ENCODE results near the gene CXCL9. TPM values are rescaled to one million over a fixed set of nuclear protein-coding genes. Genes with fewer than 3 reads are reported as not detected.
A peak's percentile ranks its signal among the peaks of the same experiment; 100 is the strongest.

The CXCL9 gene
- total RNA-seq, 2 experiments from 2014 or later, result 0.10 to 0.14 TPM

DNA sequence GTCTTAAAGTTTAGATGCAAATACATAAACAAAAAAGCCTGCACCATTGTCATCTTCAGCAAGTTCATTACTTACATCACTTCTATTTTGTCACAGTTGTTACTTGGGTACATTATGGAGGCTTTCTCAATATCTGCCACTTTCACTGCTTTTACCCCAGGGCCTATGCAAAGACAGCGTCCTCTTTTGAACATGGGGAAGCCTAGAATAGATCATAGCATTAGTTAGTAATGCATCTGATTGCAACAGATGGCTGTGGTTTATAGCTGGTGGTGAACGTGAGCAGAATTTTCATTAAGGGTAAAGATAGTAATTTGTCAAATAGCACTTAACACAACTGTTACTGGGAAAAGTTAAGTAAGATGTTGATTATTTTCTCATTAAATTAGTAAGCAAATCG is 27.8 kb upstream of the CXCL9 start:
- intact Hi-C loops (cut with micrococcal nuclease), result no loop called here
- no peak overlapping the region for H3K27ac Mint-ChIP-seq
- no peaks in the 10 kb centered on the region for H3K4me1 Mint-ChIP-seq (ENCODE audit: low read depth)
- DNase-seq, result no peak
- no peaks in the 10 kb centered on the region for H3K27me3 Mint-ChIP-seq
- H3K9me3 Mint-ChIP-seq, result no peaks in the 10 kb centered on the region
- POLR2A ChIA-PET, result no interaction called here
- no peak overlapping the region for H3K4me3 Mint-ChIP-seq
- H3K36me3 Mint-ChIP-seq, result no peaks in the 10 kb centered on the region
- CTCF ChIA-PET, result interaction anchor here (1.2 kb wide), 1 partner anchor 39 kb away, joined by 3 read pairs; no protein-coding TSS in a partner anchor

DNA sequence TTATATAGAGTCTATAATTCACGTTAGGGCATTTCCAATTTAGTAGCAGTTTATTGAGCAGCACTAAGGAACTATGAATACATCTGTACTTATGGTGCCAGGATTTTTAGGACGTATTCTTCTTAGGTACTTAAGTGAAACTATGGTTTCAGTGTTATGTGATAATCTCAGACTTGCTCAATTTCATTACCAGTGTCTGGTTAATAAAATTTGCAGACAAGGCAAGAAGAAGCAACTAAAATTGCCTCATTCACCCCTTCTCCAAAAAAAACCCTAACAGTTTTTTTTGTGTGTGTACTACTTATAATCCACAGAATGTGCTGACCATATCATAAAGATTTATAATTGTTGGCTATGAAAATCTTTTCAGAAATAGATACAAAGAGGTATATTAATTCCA is 22.0 kb upstream of the CXCL9 start:
- intact Hi-C loops (cut with micrococcal nuclease), result no loop called here
- Mint-ChIP-seq H3K9me3 (no peaks in the 10 kb centered on the region), H3K4me1 (ENCODE audit: low read depth) (peaks cover 23% of the 10 kb centered on the region), H3K4me3 (no peak overlapping the region), H3K36me3 (no peaks in the 10 kb centered on the region), H3K27me3 (no peaks in the 10 kb centered on the region), H3K27ac (no peak overlapping the region)
- ChIA-PET CTCF (no interaction called here), POLR2A (no interaction called here)
- DNase-seq, result no peak

DNA sequence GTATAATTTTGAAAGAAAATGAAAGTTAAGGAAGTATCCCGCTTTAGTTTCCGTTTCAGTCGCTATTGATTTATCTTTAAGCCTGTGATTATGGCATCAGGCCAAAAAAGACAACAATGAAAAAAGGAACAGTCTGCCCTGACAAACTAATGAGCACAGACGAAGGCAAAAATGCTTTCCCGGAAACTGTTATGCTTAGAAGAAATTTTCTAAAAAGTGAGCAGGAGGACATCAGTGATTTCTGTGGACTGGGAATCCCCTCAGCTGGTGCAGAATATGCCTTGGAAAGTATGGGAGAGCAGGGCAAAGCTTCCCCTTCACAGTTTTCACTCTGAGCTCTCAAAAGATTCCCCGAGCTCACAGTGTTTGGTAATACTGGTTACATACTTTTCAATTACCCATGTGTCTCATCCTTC is 21.0 kb upstream of the CXCL9 start:
- intact Hi-C loops (cut with micrococcal nuclease), result no loop called here
- Mint-ChIP-seq H3K36me3 (no peaks in the 10 kb centered on the region), H3K27me3 (no peaks in the 10 kb centered on the region), H3K4me1 (ENCODE audit: low read depth) (peaks cover 32% of the 10 kb centered on the region), H3K4me3 (peak overlapping the region; percentile 1), H3K9me3 (no peaks in the 10 kb centered on the region), H3K27ac (no peak overlapping the region)
- ChIA-PET POLR2A (interaction anchor here (1.6 kb wide), 1 partner anchor 30 kb away, joined by 4 read pairs; no protein-coding TSS in a partner anchor), CTCF (no interaction called here)
- no peak for DNase-seq

DNA sequence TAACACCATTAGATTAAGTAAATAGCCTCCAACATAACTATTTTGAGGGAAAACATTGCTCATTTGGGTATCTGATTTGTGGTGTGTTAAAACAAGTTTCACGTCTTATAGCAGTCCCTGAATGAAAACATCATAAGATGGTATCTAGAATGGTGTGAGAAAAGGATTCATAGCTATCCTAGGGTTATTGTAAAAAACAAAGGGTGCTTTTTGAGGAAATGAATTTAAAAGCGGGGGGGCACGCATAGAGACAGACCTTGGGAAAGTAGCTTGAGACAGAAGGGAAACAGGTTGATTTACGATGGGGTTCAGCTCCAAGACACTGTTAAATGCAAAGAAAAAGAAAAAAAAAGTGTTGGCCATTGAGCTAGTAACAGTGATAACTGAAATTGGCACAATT is 16.8 kb upstream of the CXCL9 start:
- Mint-ChIP-seq H3K27me3 (no peaks in the 10 kb centered on the region), H3K4me3 (no peak overlapping the region), H3K27ac (no peak overlapping the region), H3K36me3 (no peaks in the 10 kb centered on the region), H3K4me1 (ENCODE audit: low read depth) (peaks cover 42% of the 10 kb centered on the region), H3K9me3 (no peaks in the 10 kb centered on the region)
- ChIA-PET POLR2A (interaction anchor here (0.8 to 1.5 kb wide), 3 partner anchors 15 to 35 kb away, joined by 3 to 11 read pairs (median 3); no protein-coding TSS in a partner anchor), CTCF (interaction anchor here (0.7 to 1.3 kb wide), 4 partner anchors 10 to 35 kb away, joined by 3 to 8 read pairs (median 4); no protein-coding TSS in a partner anchor)
- DNase-seq, result no peak
- intact Hi-C loops (cut with micrococcal nuclease), result loop anchor here (1.0 kb wide), 1 partner anchor 34 kb away; no protein-coding TSS in a partner anchor

DNA sequence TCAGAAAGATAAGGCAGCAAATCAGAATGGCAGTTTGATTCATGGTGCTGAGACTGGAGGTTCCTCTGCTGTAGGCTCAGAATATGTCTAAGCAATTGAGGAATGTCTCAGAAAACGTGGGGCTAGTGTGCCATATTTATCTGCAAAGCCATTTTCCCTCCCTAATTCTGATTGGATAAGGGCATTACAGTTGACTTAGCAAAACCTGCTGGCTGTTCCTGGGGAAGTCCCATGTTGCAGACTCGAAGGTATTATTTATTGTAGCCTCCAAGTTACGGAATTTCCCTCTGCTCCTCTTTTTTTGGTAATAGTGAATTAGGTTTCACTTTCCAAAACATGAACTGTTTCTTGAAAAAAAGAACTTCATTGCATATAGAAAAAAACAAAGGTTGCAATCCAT is 16.1 kb upstream of the CXCL9 start, which contains the start of gene CXCL10:
Gene CXCL10 (minus strand): TSS at position 109 of the 400 bp plus-strand sequence. CDS start 66 bp downstream, at position 43.
- Mint-ChIP-seq H3K4me1 (ENCODE audit: low read depth) (peaks cover 38% of the 10 kb centered on the region), H3K27me3 (no peaks in the 10 kb centered on the region), H3K36me3 (no peaks in the 10 kb centered on the region), H3K4me3 (no peak within 1 kb of the TSS), H3K27ac (no peak within 1 kb of the TSS), H3K9me3 (no peaks in the 10 kb centered on the region)
- no peak for DNase-seq
- CTCF ChIA-PET, result interaction anchor here (0.9 to 1.2 kb wide), 2 partner anchors 31 to 35 kb away, joined by 3 to 4 read pairs; no protein-coding TSS in a partner anchor
- intact Hi-C loops (cut with micrococcal nuclease), result no loop called here
- POLR2A ChIA-PET, result no interaction called here

DNA sequence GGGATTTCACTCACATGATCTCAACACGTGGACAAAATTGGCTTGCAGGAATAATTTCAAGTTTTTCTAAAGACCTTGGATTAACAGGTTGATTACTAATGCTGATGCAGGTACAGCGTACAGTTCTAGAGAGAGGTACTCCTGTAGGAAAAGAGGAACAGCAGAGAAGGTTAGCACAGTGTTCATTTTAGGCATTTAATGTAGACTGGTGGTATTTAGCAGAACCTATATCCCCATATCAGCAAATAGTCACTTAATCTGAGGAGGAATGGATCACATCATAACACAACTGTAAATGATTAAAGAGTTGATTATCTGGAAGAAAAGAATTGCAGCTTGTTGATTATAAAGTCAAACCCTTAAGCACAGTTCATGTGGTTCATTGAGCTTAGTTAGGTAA is 15.4 kb upstream of the CXCL9 start:
- intact Hi-C loops (cut with micrococcal nuclease), result no loop called here
- no peaks in the 10 kb centered on the region for H3K36me3 Mint-ChIP-seq
- ChIA-PET POLR2A (no interaction called here), CTCF (interaction anchor here (0.9 kb wide), 1 partner anchor 36 kb away, joined by 3 read pairs; no protein-coding TSS in a partner anchor)
- no peak overlapping the region for H3K27ac Mint-ChIP-seq
- no peaks in the 10 kb centered on the region for H3K9me3 Mint-ChIP-seq
- DNase-seq, result no peak
- H3K27me3 Mint-ChIP-seq, result no peaks in the 10 kb centered on the region
- H3K4me3 Mint-ChIP-seq, result no peak overlapping the region
- H3K4me1 Mint-ChIP-seq (ENCODE audit: low read depth), result peaks cover 32% of the 10 kb centered on the region

DNA sequence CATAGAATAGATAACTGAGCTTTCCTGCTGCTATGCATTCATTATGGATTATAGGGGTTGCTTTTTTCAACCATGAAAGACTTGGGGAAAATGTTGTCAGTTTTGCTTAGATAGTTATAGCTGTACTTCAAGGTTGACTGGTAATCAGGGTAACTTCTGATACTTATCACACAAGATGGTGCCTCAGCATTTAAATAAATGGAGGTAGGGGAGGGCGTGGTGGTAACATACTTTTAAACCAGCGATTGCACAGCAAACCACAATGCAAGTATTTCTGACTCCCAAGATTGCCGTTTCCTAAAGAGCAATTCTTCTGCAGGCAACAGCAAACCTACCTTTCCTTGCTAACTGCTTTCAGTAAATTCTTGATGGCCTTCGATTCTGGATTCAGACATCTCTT is 14.7 kb upstream of the CXCL9 start:
- CTCF ChIA-PET, result no interaction called here
- intact Hi-C loops (cut with micrococcal nuclease), result no loop called here

DNA sequence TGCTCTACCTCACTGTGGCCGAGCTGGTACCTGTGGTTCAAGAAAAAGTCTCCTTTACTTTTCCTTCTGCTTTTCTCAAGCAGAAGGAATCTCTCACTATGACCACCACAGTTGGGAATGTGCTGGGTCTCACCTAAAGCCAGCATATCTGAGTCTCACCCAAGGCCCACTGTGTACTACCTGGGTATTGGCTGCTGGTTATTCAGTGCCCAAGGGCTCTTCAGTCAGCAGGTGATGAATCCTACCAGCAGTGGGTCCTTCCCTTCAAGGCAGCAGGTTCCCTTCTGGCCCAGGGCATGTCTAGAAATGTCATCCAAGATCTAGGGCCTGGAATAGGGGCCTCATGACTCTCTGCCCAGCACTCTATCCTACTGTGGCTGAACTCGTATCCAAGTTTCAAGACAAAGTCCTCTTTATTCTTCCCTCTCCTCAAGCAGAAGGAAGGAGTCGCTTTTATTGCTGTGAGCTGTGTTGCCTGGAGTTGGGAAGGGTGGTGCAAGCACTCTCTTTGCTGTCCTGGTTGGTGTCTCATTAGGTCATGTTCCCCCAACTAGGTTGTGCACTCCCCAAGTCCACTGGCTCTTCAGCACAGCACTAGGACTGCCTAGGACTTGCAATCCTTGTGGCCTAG is 9.9 kb upstream of the CXCL9 start:
- POLR2A ChIA-PET, result no interaction called here
- no peak for DNase-seq
- H3K27ac Mint-ChIP-seq, result no peak overlapping the region
- H3K27me3 Mint-ChIP-seq, result no peaks in the 10 kb centered on the region
- no peak overlapping the region for H3K4me3 Mint-ChIP-seq
- peaks cover 11% of the 10 kb centered on the region for H3K4me1 Mint-ChIP-seq (ENCODE audit: low read depth)
- CTCF ChIA-PET, result no interaction called here
- no peaks in the 10 kb centered on the region for H3K36me3 Mint-ChIP-seq
- H3K9me3 Mint-ChIP-seq, result no peaks in the 10 kb centered on the region
- intact Hi-C loops (cut with micrococcal nuclease), result no loop called here

More for the DNA sequence above, 14.7 kb upstream of the CXCL9 start:
- POLR2A ChIA-PET, result no interaction called here
- Mint-ChIP-seq H3K36me3 (no peaks in the 10 kb centered on the region), H3K4me3 (no peak overlapping the region), H3K27ac (no peak overlapping the region), H3K27me3 (no peaks in the 10 kb centered on the region), H3K4me1 (ENCODE audit: low read depth) (peaks cover 27% of the 10 kb centered on the region), H3K9me3 (no peaks in the 10 kb centered on the region)
- DNase-seq, result no peak

DNA sequence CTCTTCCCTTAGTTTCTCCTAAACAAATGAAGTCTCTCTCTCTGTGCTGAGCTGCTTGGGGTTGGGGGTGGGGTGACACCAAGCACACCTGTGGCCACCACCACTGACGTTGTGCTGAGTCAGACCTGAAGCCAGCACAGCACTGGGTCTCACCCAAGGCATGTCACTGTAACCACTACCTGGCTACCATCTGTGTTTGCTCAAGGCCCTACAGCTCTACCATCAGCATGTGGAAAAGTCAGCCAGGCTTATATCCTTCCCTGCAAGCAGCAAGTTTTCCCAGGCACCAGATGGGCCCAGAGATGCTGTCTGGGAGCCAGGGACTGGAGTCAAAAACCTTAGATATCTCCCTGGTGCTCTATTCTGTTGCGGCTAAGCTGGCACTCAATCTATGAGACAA is 9.1 kb upstream of the CXCL9 start:
- no peak overlapping the region for H3K4me3 Mint-ChIP-seq
- POLR2A ChIA-PET, result no interaction called here
- H3K27me3 Mint-ChIP-seq, result no peaks in the 10 kb centered on the region
- H3K36me3 Mint-ChIP-seq, result no peaks in the 10 kb centered on the region
- DNase-seq, result peak; percentile 67
- no peak overlapping the region for H3K27ac Mint-ChIP-seq
- no peaks in the 10 kb centered on the region for H3K9me3 Mint-ChIP-seq
- intact Hi-C loops (cut with micrococcal nuclease), result no loop called here
- CTCF ChIA-PET, result interaction anchor here (0.8 kb wide), 1 partner anchor 20 kb away, joined by 3 read pairs; no protein-coding TSS in a partner anchor
- H3K4me1 Mint-ChIP-seq (ENCODE audit: low read depth), result peaks cover 13% of the 10 kb centered on the region

DNA sequence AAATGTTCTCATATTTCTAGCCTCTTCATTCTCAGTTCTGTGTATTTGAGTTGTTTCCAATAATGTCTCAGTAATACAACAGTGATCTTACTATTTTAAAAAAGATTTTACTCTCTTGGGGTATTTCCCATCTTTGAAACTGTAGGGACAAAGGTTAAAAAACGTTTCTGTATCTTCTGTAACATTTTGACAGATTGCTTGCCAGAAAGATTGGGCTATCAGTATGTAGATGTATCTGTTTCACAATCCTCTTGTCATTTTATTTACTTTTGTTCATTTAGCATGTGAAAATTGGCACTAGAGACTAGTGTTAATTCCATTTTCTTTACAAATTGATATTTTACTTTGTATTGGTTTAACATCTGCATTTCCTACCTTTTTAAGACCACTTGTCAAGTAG is 6.2 kb upstream of the CXCL9 start:
- peaks cover 13% of the 10 kb centered on the region for H3K4me1 Mint-ChIP-seq (ENCODE audit: low read depth)
- ChIA-PET POLR2A (no interaction called here), CTCF (no interaction called here)
- no peaks in the 10 kb centered on the region for H3K27me3 Mint-ChIP-seq
- H3K9me3 Mint-ChIP-seq, result no peaks in the 10 kb centered on the region
- DNase-seq, result no peak
- intact Hi-C loops (cut with micrococcal nuclease), result no loop called here
- no peak overlapping the region for H3K4me3 Mint-ChIP-seq
- H3K27ac Mint-ChIP-seq, result no peak overlapping the region
- H3K36me3 Mint-ChIP-seq, result no peaks in the 10 kb centered on the region

DNA sequence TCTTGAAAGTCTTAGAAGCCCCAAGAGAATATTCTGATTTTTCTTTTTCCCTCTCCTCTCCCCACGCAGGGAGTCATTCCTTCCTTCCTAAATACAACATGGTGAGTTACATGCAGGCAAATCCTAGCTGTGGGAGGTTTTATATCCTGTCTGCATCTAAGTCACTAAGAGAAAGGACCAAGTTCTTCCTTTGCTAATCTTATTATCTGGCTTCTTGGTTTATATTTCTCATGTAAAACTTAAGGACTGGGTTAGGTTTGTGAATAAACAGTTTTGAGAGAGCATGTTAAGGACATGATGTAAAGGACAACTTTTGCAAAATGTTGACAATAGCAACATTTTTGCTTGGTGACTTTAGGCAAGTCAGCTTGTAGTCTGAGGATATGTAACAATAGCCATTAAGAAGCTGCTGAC is 5.1 kb upstream of the CXCL9 start:
- ChIA-PET POLR2A (no interaction called here), CTCF (no interaction called here)
- no peaks in the 10 kb centered on the region for H3K9me3 Mint-ChIP-seq
- no peaks in the 10 kb centered on the region for H3K36me3 Mint-ChIP-seq
- no peak overlapping the region for H3K4me3 Mint-ChIP-seq
- intact Hi-C loops (cut with micrococcal nuclease), result no loop called here
- no peaks in the 10 kb centered on the region for H3K27me3 Mint-ChIP-seq
- H3K4me1 Mint-ChIP-seq (ENCODE audit: low read depth), result peaks cover 13% of the 10 kb centered on the region
- H3K27ac Mint-ChIP-seq, result no peak overlapping the region
- no peak for DNase-seq

DNA sequence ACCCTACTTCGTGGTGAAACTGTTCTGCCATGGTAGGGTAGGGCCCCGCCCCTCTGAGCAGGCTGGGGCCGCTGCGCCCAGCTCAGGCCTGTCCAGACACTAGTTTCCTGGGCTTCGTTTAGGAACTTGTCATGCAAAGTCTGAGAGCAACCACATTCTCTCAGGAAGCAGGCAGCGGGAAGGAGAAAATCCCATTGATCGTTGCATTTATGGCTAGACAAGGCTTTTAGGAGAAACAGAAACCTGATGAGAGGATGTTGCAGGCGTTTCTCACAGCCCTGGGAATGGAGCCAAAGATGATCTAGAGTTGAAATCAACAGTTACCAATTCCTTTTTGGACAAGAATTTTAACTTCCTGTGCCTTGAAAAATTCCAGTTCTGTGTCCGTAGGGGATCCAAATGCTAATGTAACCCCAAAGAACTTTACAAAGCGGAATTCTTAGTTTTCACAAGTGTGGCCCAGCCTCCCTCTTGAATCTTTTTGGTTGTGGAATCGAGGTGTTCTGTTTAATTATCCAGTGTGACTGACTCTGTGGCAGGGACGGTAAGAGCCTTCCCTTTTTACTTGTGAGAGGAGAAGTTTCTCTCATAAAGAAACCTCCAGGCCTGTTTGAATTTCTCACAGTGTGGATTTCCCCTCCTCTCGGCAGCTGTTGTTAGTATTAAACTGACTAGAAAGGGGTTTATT is 4.5 kb upstream of the CXCL9 start:
- Mint-ChIP-seq H3K27ac (no peak overlapping the region), H3K27me3 (no peaks in the 10 kb centered on the region), H3K4me3 (no peak overlapping the region), H3K36me3 (no peaks in the 10 kb centered on the region), H3K4me1 (ENCODE audit: low read depth) (peaks cover 13% of the 10 kb centered on the region), H3K9me3 (no peaks in the 10 kb centered on the region)
- intact Hi-C loops (cut with micrococcal nuclease), result no loop called here
- CTCF ChIA-PET, result no interaction called here
- POLR2A ChIA-PET, result no interaction called here
- DNase-seq, result peak; percentile 20
